IMR-90 (cell line): ENCODE data around the gene PRAC1. TPM values are rescaled to one million over a fixed set of nuclear protein-coding genes. Genes with fewer than 3 reads are reported as not detected.

ENCODE experiments used
- ATAC-seq: fragments of 200-7000 bp; cut with Tn5 transposase; 2 replicates; pipeline ENCODE4 v1.9.1; 2020; ENCODE audit warnings: low read depth, mild to moderate bottlenecking, moderate library complexity
- BruUV-seq: library from RNA; stranded (reverse); fragments of 400-500 nt; replicated peaks from 2 replicates; lab custom pipeline; 2021; lab: Mats Ljungman, UMichigan
- CTCF ChIA-PET: fragments of 300-600 bp; formaldehyde crosslinking; extraction: SDS; loops from one replicate; lab custom pipeline; 2021; ENCODE audit warnings: antibody characterized with exemption; lab: Yijun Ruan, JAX
- POLR2A ChIA-PET: fragments of 300-600 bp; sonication (Branson Sonifier 250); formaldehyde crosslinking; loops from one replicate; lab custom pipeline; 2022; ENCODE audit warnings: antibody characterized with exemption; ENCODE audit not compliant: unreplicated experiment; lab: Charles Lee
- DNase-seq: peaks from one replicate; pipeline ENCODE4 v3.0.0; 2013
- H2AFZ ChIP-seq: replicated peaks from 2 replicates; pipeline ENCODE3; 2013; ENCODE audit warnings: low read length, mild to moderate bottlenecking; ENCODE audit not compliant: poor library complexity
- H2AK5ac ChIP-seq: 2 replicates; pipeline ENCODE4 v1.6.1; 2013; ENCODE audit warnings: low read depth, low read length, inconsistent platforms
- H2AK9ac ChIP-seq: replicated peaks from 2 replicates; pipeline ENCODE3; 2013; ENCODE audit warnings: mild to moderate bottlenecking, low read depth, low read length, moderate library complexity; ENCODE audit not compliant: poor library complexity
- H2BK120ac ChIP-seq: 2 replicates; pipeline ENCODE4 v1.6.1; 2013; ENCODE audit warnings: low read depth, low read length, inconsistent platforms
- H2BK15ac ChIP-seq: 3 replicates; pipeline ENCODE4 v1.6.1; 2013; ENCODE audit warnings: low read depth, low read length, inconsistent platforms
- H2BK20ac ChIP-seq: 2 replicates; pipeline ENCODE4 v1.6.1; 2013; ENCODE audit warnings: low read depth, mild to moderate bottlenecking, inconsistent platforms, low read length, moderate library complexity
- H2BK5ac ChIP-seq: 2 replicates; pipeline ENCODE4 v1.6.1; 2013; ENCODE audit warnings: mild to moderate bottlenecking, low read depth, low read length, inconsistent platforms; ENCODE audit not compliant: poor library complexity, severe bottlenecking
- H3K14ac ChIP-seq: replicated peaks from 2 replicates; pipeline ENCODE4 v1.6.1; 2013; ENCODE audit warnings: low read depth, low read length, inconsistent platforms
- H3K18ac ChIP-seq: 2 replicates; pipeline ENCODE4 v1.6.1; 2013; ENCODE audit warnings: low read depth, low read length, control low read depth
- H3K23ac ChIP-seq: 2 replicates; pipeline ENCODE4 v1.6.1; 2013; ENCODE audit warnings: low read depth, low read length, inconsistent platforms
- H3K27ac ChIP-seq: 2 replicates; pipeline ENCODE4 v1.5.1; 2013; ENCODE audit warnings: mild to moderate bottlenecking, control low read depth, low read length; ENCODE audit not compliant: insufficient read depth
- H3K27me3 ChIP-seq: 2 replicates; pipeline ENCODE4 v1.6.1; 2013; ENCODE audit warnings: low read length; ENCODE audit not compliant: control insufficient read depth, insufficient read depth
- H3K36me3 ChIP-seq: 2 replicates; pipeline ENCODE4 v1.6.1; 2013; ENCODE audit warnings: low read length, mixed read lengths; ENCODE audit not compliant: control insufficient read depth, insufficient read depth
- H3K4ac ChIP-seq: 2 replicates; pipeline ENCODE4 v1.6.1; 2013; ENCODE audit warnings: low read depth, low read length, inconsistent platforms
- H3K4me1 ChIP-seq: 2 replicates; pipeline ENCODE4 v1.6.1; 2013; ENCODE audit warnings: low read length, mixed read lengths; ENCODE audit not compliant: control insufficient read depth, insufficient read depth
- H3K4me2 ChIP-seq: 2 replicates; pipeline ENCODE4 v1.6.1; 2013; ENCODE audit warnings: low read depth, mild to moderate bottlenecking, control low read depth, low read length, moderate library complexity
- H3K4me3 ChIP-seq: 2 replicates; pipeline ENCODE4 v1.5.1; 2013; ENCODE audit warnings: low read depth, mild to moderate bottlenecking, control low read depth, low read length, moderate library complexity; ENCODE audit not compliant: insufficient read depth
- H3K56ac ChIP-seq: 2 replicates; pipeline ENCODE4 v1.6.1; 2013; ENCODE audit warnings: low read length, inconsistent platforms; ENCODE audit not compliant: insufficient read depth; ENCODE audit errors: extremely low read depth
- H3K79me1 ChIP-seq, 2 experiments: 2 replicates each; pipeline ENCODE4 v1.6.1; 2013; ENCODE audit warnings: low read length in 2 of 2, inconsistent platforms in 1 of 2, low read depth in 1 of 2
- H3K9ac ChIP-seq: 2 replicates; pipeline ENCODE4 v1.6.1; 2013; ENCODE audit warnings: low read depth, low read length, control low read depth
- H3K9me1 ChIP-seq: 2 replicates; pipeline ENCODE4 v1.6.1; 2013; ENCODE audit warnings: low read length, inconsistent platforms; ENCODE audit not compliant: insufficient read depth
- H3K9me3 ChIP-seq: 2 replicates; pipeline ENCODE4 v1.6.1; 2013; ENCODE audit warnings: low read length; ENCODE audit not compliant: control insufficient read depth, insufficient read depth
- H4K20me1 ChIP-seq: 2 replicates; pipeline ENCODE4 v1.6.1; 2013; ENCODE audit warnings: low read length, inconsistent platforms; ENCODE audit not compliant: insufficient read depth
- H4K5ac ChIP-seq: 2 replicates; pipeline ENCODE4 v1.6.1; 2013; ENCODE audit warnings: mild to moderate bottlenecking, low read depth, low read length, control low read depth
- H4K8ac ChIP-seq, 2 experiments: 2 replicates each; pipeline ENCODE4 v1.6.1; 2013; ENCODE audit warnings: low read depth in 2 of 2, low read length in 2 of 2, control low read depth in 1 of 2, inconsistent platforms in 1 of 2
- H4K91ac ChIP-seq: 2 replicates; pipeline ENCODE4 v1.6.1; 2013; ENCODE audit warnings: low read depth, low read length, inconsistent platforms; ENCODE audit not compliant: insufficient read depth
- BHLHE40 ChIP-seq: fragments of 150-350 bp; IDR thresholded peaks from 2 replicates; pipeline ENCODE4 v1.6.1; 2016; ENCODE audit warnings: mild to moderate bottlenecking, low read depth, low read length
- CHD1 ChIP-seq: IDR thresholded peaks from 2 replicates; pipeline ENCODE4 v1.6.1; 2012; ENCODE audit warnings: low read depth, low read length, improper control_type of control experiment
- MXI1 ChIP-seq: IDR thresholded peaks from 2 replicates; pipeline ENCODE4 v1.6.1; 2012; ENCODE audit warnings: low read depth, mild to moderate bottlenecking, low read length, moderate library complexity, borderline replicate concordance
- NFE2L2 ChIP-seq: fragments of 150-350 bp; IDR thresholded peaks from 2 replicates; pipeline ENCODE4 v1.6.1; 2016; ENCODE audit warnings: low read depth, mild to moderate bottlenecking, low read length
- POLR2A ChIP-seq: IDR thresholded peaks from 2 replicates; pipeline ENCODE4 v1.6.1; 2012; ENCODE audit warnings: mild to moderate bottlenecking, low read depth, low read length
- RAD21 ChIP-seq: IDR thresholded peaks from 2 replicates; pipeline ENCODE4 v1.6.1; 2012; ENCODE audit warnings: low read length, improper control_type of control experiment
- RCOR1 ChIP-seq: IDR thresholded peaks from 2 replicates; pipeline ENCODE4 v1.6.1; 2012; ENCODE audit warnings: mild to moderate bottlenecking, low read length, improper control_type of control experiment; ENCODE audit not compliant: insufficient replicate concordance
- SMC3 ChIP-seq: fragments of 150-350 bp; IDR thresholded peaks from 2 replicates; pipeline ENCODE4 v1.6.1; 2016; ENCODE audit warnings: low read depth, mild to moderate bottlenecking, antibody characterized with exemption, low read length, moderate library complexity
- WGBS, 2 experiments: methylation state at CpG; one replicate each; pipeline versions ENCODE4 v1.1.5 to v1.1.7; 2013; ENCODE audit warnings: missing lambda C conversion rate in 2 of 2; ENCODE audit not compliant: insufficient read length in 1 of 2; ENCODE audit errors: extremely low coverage in 2 of 2; 5-methylcytosine and 5-hydroxymethylcytosine counted together
- dilution Hi-C: fragments of 300-500 bp; cut with HindIII; formaldehyde crosslinking; loops from one replicate; pipeline ENCODE4 v1.14.3; 2018; ENCODE audit warnings: low sequenced_read_pairs; ENCODE audit not compliant: unreplicated experiment
- in situ Hi-C: fragments of 300-500 bp; cut with MboI; formaldehyde crosslinking; loops from 3 replicates; pipeline ENCODE4 v1.14.3; 2019; ENCODE audit warnings: low sequenced_read_pairs, inconsistent platforms, mixed read lengths
- intact Hi-C: fragments of 100-400 bp; cut with micrococcal nuclease; formaldehyde crosslinking; loops from 2 replicates; pipeline ENCODE4 v1.10.0; 2022
- polyA plus RNA-seq, 3 experiments: library from polyadenylated mRNA; depleted of rRNA; stranded (reverse); fragments of >200 nt; gene quantifications; 2 replicates each; pipeline ENCODE4 v1.2.3, GENCODE V29; 2012; ENCODE audit warnings: low replicate concordance in 1 of 3
- total RNA-seq: library from RNA; depleted of rRNA; stranded (reverse); fragments of >200 nt; gene quantifications from 2 replicates; pipeline ENCODE4 v1.2.3, GENCODE V29; 2012

The PRAC1 gene
- total and polyA plus RNA-seq, 2 of the 4 experiments (the other 2 are of a cell fraction) = not detected

GRCh38 chr17:48730240-48730550, 7.9 kb upstream of the PRAC1 start:
- H2BK120ac ChIP-seq = no peak overlapping the region
- no peaks in the 10 kb centered on the region for H3K4me1 ChIP-seq
- WGBS, 2 experiments = no CpG with 5 or more reads among the region's 3 CpGs
- H3K36me3 ChIP-seq = no peaks in the 10 kb centered on the region
- no peak overlapping the region for H3K4ac ChIP-seq
- no peaks in the 10 kb centered on the region for H3K9me1 ChIP-seq
- intact Hi-C loops (no loop called here), in situ Hi-C loops (loop anchor here (10.0 kb wide), 1 partner anchor 55 kb away; no protein-coding TSS in a partner anchor), dilution Hi-C loops (no loop called here)
- no peak overlapping the region for H4K5ac ChIP-seq
- no peak overlapping the region for H4K91ac ChIP-seq
- H3K56ac ChIP-seq = no peak overlapping the region
- no peak overlapping the region for H3K14ac ChIP-seq
- no peak overlapping the region for H2BK5ac ChIP-seq
- ATAC-seq (no peak), DNase-seq (no peak)
- H2AK5ac ChIP-seq = no peak overlapping the region
- CTCF ChIA-PET = no interaction called here
- no peak overlapping the region for H3K4me3 ChIP-seq
- no peak overlapping the region for H2AFZ ChIP-seq
- no peak overlapping the region for H3K9ac ChIP-seq
- H3K9me3 ChIP-seq = peaks cover 6% of the 10 kb centered on the region; the same call in 1 of the 2 replicates
- H3K18ac ChIP-seq = no peak overlapping the region
- H3K4me2 ChIP-seq = no peak overlapping the region
- H2BK15ac ChIP-seq = no peak overlapping the region
- no peak overlapping the region for H2AK9ac ChIP-seq
- H4K8ac ChIP-seq = no peak overlapping the region
- no peaks in the 10 kb centered on the region for H3K79me1 ChIP-seq
- TF ChIP-seq POLR2A (no peak), NFE2L2 (no peak), RCOR1 (no peak), BHLHE40 (no peak), CHD1 (no peak), MXI1 (no peak), SMC3 (no peak), RAD21 (no peak)
- no peak overlapping the region for H2BK20ac ChIP-seq
- no peak overlapping the region for H3K23ac ChIP-seq
- peaks cover 96% of the 10 kb centered on the region for H3K27me3 ChIP-seq
- no TSS peak for BruUV-seq
- H3K27ac ChIP-seq = no peak overlapping the region
- H4K20me1 ChIP-seq = 0 out of 2 replicates have a peak, but pooled peaks cover 14% of the 10 kb centered on the region
- POLR2A ChIA-PET = no interaction called here
